PC-3 (cell line): ENCODE measurements around the gene SORL1. TPM values are rescaled to one million over a fixed set of nuclear protein-coding genes. Genes with fewer than 3 reads are reported as not detected.
A peak's percentile ranks its signal among the peaks of the same experiment; 100 is the strongest.

ENCODE experiments used
- ATAC-seq: fragments of 200-7000 bp; cut with Tn5 transposase; 2 replicates; pipeline ENCODE4 v1.9.1; 2020; ENCODE audit warnings: mild to moderate bottlenecking, moderate library complexity
- BruUV-seq: library from RNA; stranded (reverse); fragments of 400-500 nt; replicated peaks from 2 replicates; lab custom pipeline; 2021; lab: Mats Ljungman, UMichigan
- CTCF ChIA-PET: fragments of 300-600 bp; sonication (Branson Sonifier 250); formaldehyde crosslinking; loops from one replicate; lab custom pipeline; 2022; ENCODE audit warnings: antibody characterized with exemption; lab: Charles Lee
- POLR2A ChIA-PET: fragments of 300-600 bp; sonication (Branson Sonifier 250); formaldehyde crosslinking; loops from one replicate; lab custom pipeline; 2022; ENCODE audit warnings: antibody characterized with exemption; ENCODE audit not compliant: unreplicated experiment; lab: Charles Lee
- DNase-seq: peaks from one replicate; pipeline ENCODE4 v3.0.0-alpha.2; 2015
- H2AFZ ChIP-seq: fragments of 300-600 bp; sonication (generic); 2 replicates; pipeline ENCODE4 v1.6.0; 2016; ENCODE audit warnings: antibody characterized with exemption, low read length
- H3F3A ChIP-seq: fragments of 300-600 bp; sonication (generic); one replicate; pipeline ENCODE4 v1.6.0; 2017; ENCODE audit warnings: antibody characterized with exemption, low read length, control low read depth, mild to moderate bottlenecking; ENCODE audit not compliant: unreplicated experiment
- H3K27ac ChIP-seq: fragments of 300-600 bp; sonication (generic); 2 replicates; pipeline ENCODE4 v1.5.1; 2016; ENCODE audit warnings: mild to moderate bottlenecking, low read length
- H3K27me3 ChIP-seq: fragments of 300-600 bp; sonication (generic); 2 replicates; pipeline ENCODE4 v1.6.1; 2016; ENCODE audit warnings: low read length, mixed read lengths
- H3K36me3 ChIP-seq: fragments of 300-600 bp; sonication (generic); 2 replicates; pipeline ENCODE4 v1.6.1; 2016; ENCODE audit warnings: low read depth, mixed run types, low read length, mixed read lengths
- H3K4me1 ChIP-seq: fragments of 300-600 bp; sonication (generic); 2 replicates; pipeline ENCODE4 v1.5.1; 2016; ENCODE audit warnings: low read length; ENCODE audit not compliant: insufficient read depth
- H3K4me2 ChIP-seq: fragments of 300-600 bp; sonication (generic); 2 replicates; pipeline ENCODE4 v1.6.0; 2016; ENCODE audit warnings: low read length
- H3K4me3 ChIP-seq: fragments of 300-600 bp; sonication (generic); 2 replicates; pipeline ENCODE4 v1.5.1; 2016; ENCODE audit warnings: mild to moderate bottlenecking, low read length, mixed read lengths
- H3K79me2 ChIP-seq: fragments of 300-600 bp; sonication (generic); 2 replicates; pipeline ENCODE4 v1.6.1; 2017; ENCODE audit warnings: low read length, mixed read lengths
- H3K9ac ChIP-seq: fragments of 300-600 bp; sonication (generic); 2 replicates; pipeline ENCODE4 v1.6.0; 2016; ENCODE audit warnings: mild to moderate bottlenecking, low read length
- H3K9me2 ChIP-seq: fragments of 300-600 bp; sonication (generic); replicated peaks from 2 replicates; pipeline ENCODE4 v1.6.1; 2016; ENCODE audit warnings: mixed run types, low read length, mixed read lengths
- H3K9me3 ChIP-seq: fragments of 300-600 bp; sonication (generic); 2 replicates; pipeline ENCODE4 v1.6.1; 2016; ENCODE audit warnings: low read length, mixed read lengths
- H4K20me1 ChIP-seq: fragments of 300-600 bp; sonication (generic); 2 replicates; pipeline ENCODE4 v1.6.1; 2016; ENCODE audit warnings: low read length, mixed read lengths
- CTCF ChIP-seq: fragments of 300-600 bp; sonication (generic); conservative IDR thresholded peaks from 2 replicates; pipeline ENCODE4 v1.5.1; 2017; ENCODE audit warnings: antibody characterized with exemption, low read depth, mild to moderate bottlenecking, low read length
- EZH2 ChIP-seq: fragments of 300-600 bp; sonication (generic); IDR thresholded peaks from one replicate; pipeline ENCODE4 v1.6.1; 2017; ENCODE audit warnings: antibody characterized with exemption, mild to moderate bottlenecking, low read length; ENCODE audit not compliant: unreplicated experiment
- EZH2phosphoT487 ChIP-seq: fragments of 300-600 bp; sonication (generic); IDR thresholded peaks from 2 replicates; pipeline ENCODE4 v1.6.1; 2018; ENCODE audit warnings: mild to moderate bottlenecking, antibody characterized with exemption, low read length, borderline replicate concordance
- intact Hi-C: fragments of 100-400 bp; cut with micrococcal nuclease; formaldehyde crosslinking; loops from 2 replicates; pipeline ENCODE4 v1.9.0; 2023
- total RNA-seq: library from RNA; depleted of rRNA; stranded (reverse); fragments of >200 nt; gene quantifications from 2 replicates; pipeline ENCODE4 v1.2.3, GENCODE V29; 2014

SORL1 gene
- total RNA-seq, 1 experiment from 2014 or later: 53.7 TPM

- ATAC-seq (no peak), DNase-seq (no peak)
- Histone ChIP-seq H3K4me3 (peak overlapping the region; percentile 89), H3K9me2 (no peaks in the 10 kb centered on the region), H3K9me3 (no peaks in the 10 kb centered on the region), H3K9ac (peak overlapping the region; percentile 70; the same call in 1 of the 2 replicates), H3K4me1 (peaks cover 39% of the 10 kb centered on the region), H3K27me3 (no peaks in the 10 kb centered on the region), H2AFZ (peak overlapping the region; percentile 94; the same call in 1 of the 2 replicates), H3K4me2 (peak overlapping the region; percentile 83), H3K27ac (no peak overlapping the region), H3K36me3 (no peaks in the 10 kb centered on the region), H3F3A (no peaks in the 10 kb centered on the region), H4K20me1 (no peaks in the 10 kb centered on the region), H3K79me2 (peaks cover 63% of the 10 kb centered on the region)
- no TSS peak for BruUV-seq
- intact Hi-C loops: no loop called here
- TF ChIP-seq EZH2phosphoT487 (no peak), EZH2 (no peak), CTCF (no peak)
- ChIA-PET POLR2A (no interaction called here), CTCF (no interaction called here)
Observed at GRCh38 chr11:121453589-121454299, 1.6 kb downstream of the SORL1 start.

- 0 out of 2 replicates have a peak overlapping the region, but pooled peaks have one; percentile 83 for H3K4me2 ChIP-seq
- H3K9me3 ChIP-seq: no peaks in the 10 kb centered on the region
- DNase-seq (no peak), ATAC-seq (no peak)
- no peak overlapping the region for H3K27ac ChIP-seq
- peaks cover 39% of the 10 kb centered on the region for H3K4me1 ChIP-seq
- H4K20me1 ChIP-seq: no peaks in the 10 kb centered on the region
- H3K27me3 ChIP-seq: no peaks in the 10 kb centered on the region
- POLR2A ChIA-PET: no interaction called here
- peaks cover 77% of the 10 kb centered on the region for H3K79me2 ChIP-seq
- no peak overlapping the region for H2AFZ ChIP-seq
- H3K9ac ChIP-seq: no peak overlapping the region
- no peaks in the 10 kb centered on the region for H3K36me3 ChIP-seq
- H3F3A ChIP-seq: no peaks in the 10 kb centered on the region
- CTCF ChIA-PET: no interaction called here
- H3K9me2 ChIP-seq: no peaks in the 10 kb centered on the region
- no TSS peak for BruUV-seq
- intact Hi-C loops: no loop called here
- no peak overlapping the region for H3K4me3 ChIP-seq
- no peak for TF ChIP-seq EZH2phosphoT487
- no peak for TF ChIP-seq EZH2
- no peak for TF ChIP-seq CTCF
Observed at GRCh38 chr11:121455115-121455514, 3.0 kb downstream of the SORL1 start.

- peaks cover 80% of the 10 kb centered on the region for H3K79me2 ChIP-seq
- no peak overlapping the region for H3K27ac ChIP-seq
- H3F3A ChIP-seq: no peaks in the 10 kb centered on the region
- BruUV-seq: no TSS peak
- no peak for ATAC-seq
- no peaks in the 10 kb centered on the region for H3K9me3 ChIP-seq
- no peaks in the 10 kb centered on the region for H3K36me3 ChIP-seq
- intact Hi-C loops: no loop called here
- POLR2A ChIA-PET: no interaction called here
- DNase-seq: no peak
- H3K27me3 ChIP-seq: no peaks in the 10 kb centered on the region
- peaks cover 38% of the 10 kb centered on the region for H3K4me1 ChIP-seq
- no peaks in the 10 kb centered on the region for H4K20me1 ChIP-seq
- no peak overlapping the region for H3K4me2 ChIP-seq
- CTCF ChIA-PET: no interaction called here
- no peak overlapping the region for H3K4me3 ChIP-seq
- H2AFZ ChIP-seq: no peak overlapping the region
- no peaks in the 10 kb centered on the region for H3K9me2 ChIP-seq
- TF ChIP-seq EZH2: no peak
- TF ChIP-seq CTCF: no peak
- no peak for TF ChIP-seq EZH2phosphoT487
- H3K9ac ChIP-seq: no peak overlapping the region
Observed at GRCh38 chr11:121456151-121456550, 4.0 kb downstream of the SORL1 start.
